Stimulated activated CD4-positive, alpha-beta T cell treated with anti-CD3 and anti-CD28 coated beads, TNF-alpha, amount 100 ng/mL, for 24 hours (primary cell): ENCODE measurements around the gene PRICKLE2.

Source experiments
- DNase-seq, 3 experiments: peaks; one replicate each; pipeline ENCODE4 v3.0.0-alpha.2; 2020; ENCODE audit warnings: low read depth in 3 of 3

The PRICKLE2 gene

GRCh38 chr3:64221571-64222257 lies 3.6 kb downstream of the PRICKLE2 start:
- no peak for DNase-seq

DNA sequence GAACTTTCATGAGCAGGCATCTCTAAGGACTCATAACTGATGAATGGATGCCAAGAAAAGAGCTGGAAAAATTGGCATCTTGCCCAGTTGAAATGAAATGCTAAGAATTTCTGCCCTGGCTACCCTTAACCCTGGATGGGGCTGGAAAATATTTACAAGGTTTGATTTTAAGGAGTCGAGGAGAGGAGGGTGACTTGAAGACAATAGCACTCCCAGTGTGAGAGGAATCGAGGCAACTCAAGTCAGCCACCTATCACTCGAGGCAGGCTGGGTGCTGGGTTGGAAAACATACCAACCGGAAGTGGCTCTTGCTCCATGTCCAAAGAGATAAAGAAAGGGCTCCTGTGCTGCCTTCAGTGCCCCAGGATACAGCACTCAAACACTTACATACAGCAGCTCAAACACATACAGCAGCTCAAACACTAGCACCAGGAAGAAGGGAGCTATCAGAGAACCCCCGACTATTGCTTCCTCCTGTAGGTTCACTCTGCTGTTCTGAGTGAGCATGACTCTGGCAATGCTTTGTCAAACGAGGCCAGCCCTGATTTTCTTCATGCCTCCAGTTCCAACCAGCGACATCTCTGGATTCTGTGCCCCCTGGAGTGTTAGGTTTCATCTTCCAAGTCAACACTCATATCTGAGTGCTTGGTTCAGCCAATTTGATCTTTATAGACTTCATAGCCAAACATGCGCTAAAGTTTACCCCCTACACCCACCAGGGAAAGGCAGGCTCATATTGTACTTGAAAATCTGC lies 4.9 kb downstream of the PRICKLE2 start:
- DNase-seq = no peak

- DNase-seq = no peak
Observed at GRCh38 chr3:64218746-64219145, 6.5 kb downstream of the PRICKLE2 start.

- DNase-seq = no peak
Observed at GRCh38 chr3:64218329-64218728, 6.9 kb downstream of the PRICKLE2 start.

- no peak for DNase-seq
Observed at GRCh38 chr3:64216274-64217147, 8.8 kb downstream of the PRICKLE2 start.

GRCh38 chr3:64215559-64215958 lies 9.7 kb downstream of the PRICKLE2 start:
- no peak for DNase-seq

DNA sequence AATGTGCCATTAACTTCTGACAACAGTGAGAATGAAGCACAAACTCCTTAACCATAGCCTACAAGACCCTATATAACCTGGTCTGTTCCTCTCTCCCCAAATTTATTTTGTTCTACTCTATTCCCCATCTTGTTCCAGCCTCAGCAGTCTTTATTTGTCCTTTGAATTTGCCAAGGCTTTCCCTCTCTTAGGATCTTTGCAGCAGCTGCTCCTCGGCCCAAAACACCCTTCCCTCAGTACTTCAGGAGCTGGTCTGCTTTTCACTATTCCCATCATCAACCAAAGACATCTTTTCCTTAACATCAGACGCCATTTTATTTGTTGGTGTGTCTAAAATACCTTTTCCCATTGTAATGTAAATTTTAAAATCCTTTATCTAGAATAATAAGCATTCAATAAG lies 10.2 kb downstream of the PRICKLE2 start:
- DNase-seq = no peak

DNA sequence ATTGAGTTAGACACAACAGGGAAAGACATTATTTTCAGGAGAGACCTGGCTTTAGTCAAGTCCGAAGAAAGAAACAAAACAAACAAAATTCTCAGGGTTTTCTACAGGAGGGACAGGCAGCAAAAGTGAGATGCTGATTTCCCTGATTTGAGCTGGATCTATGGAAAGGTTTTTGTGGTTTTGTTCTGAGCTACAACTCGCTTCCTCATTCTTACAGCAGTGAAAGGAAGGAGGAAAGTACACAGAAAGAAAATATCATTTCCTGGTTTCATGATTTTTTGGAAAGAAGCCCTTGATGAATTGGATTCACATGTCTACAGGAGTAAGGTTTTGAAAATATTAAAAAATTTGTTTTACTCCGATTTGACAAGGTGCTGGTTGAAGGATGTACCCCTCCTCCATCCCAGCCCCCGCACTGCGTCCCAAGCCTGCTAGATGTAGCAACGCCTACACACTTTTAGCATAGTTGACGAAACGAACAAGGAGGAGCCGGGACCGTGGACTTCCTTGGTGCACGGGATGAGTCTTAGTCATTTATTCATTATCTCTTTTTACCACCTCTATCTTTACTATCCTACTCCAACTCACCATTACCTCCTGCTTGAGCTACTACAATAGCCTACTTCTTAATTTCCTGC lies 10.8 kb downstream of the PRICKLE2 start:
- no peak for DNase-seq

- DNase-seq = no peak
Observed at GRCh38 chr3:64213962-64214379, 11.3 kb downstream of the PRICKLE2 start.

DNA sequence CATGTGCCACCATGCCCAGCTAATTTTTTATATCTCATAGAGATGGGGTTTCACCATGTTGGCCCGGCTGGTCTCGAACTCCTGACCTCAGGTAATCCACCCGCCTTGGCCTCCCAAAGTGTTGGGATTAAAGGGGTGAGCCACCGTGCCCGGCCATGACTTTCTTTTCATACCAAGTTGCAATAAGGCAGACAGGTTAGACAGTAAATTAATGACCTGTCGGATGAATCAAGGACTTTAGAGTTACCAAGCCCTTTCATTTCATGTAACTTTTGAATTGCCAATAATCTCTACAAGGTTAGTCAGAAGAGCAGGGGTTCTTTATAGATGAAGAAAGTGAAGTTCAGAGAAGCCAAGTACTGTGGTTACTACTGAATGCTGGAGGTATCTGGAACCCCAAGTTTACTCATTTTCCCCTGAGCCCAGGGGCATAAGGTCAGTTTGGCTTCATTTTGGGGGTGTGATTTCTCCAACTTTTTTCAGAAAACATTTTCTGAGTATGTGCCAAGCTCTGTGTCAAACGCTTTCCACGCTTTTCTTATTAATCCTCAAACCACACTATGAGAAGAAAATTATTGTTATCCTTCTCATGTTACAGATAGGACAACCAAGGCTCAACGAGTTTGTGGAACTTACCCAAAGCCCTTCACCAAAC lies 11.9 kb downstream of the PRICKLE2 start:
- DNase-seq = no peak

DNA sequence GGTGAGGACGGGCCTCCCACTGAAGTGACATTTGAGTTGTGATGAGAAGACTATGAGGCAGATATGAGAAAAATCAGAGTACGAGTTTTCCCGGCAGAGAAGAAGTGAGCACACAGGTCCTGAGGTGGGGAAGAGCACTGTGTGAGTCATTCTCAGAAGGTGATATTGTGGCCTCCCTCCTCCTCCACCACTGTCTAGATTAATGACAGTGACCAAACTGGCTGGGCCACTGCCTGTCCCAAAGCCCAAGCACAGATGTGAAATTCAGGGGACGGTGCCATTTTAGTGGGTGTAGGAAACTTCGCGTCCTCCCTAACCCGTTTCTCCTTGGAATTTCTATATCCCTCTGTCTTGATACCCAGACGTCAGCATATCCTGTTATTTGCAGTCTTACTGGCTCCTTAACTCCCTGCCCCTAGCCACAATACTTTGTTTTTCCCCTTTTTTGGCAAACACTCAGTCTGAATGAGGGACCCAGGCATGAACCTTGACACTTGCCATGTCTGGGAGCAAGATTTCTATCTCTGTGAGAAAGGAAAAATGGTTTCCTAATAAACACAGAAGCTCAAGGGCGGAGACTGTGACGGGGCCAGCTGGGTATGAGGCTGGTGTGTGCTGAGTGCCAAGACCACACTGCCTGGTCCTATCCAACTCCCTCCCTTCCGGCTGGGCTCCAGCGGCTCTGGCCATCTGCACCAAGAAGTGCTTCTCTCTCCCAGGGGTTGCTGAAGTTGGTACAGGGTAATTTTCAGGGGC lies 15.2 kb downstream of the PRICKLE2 start:
- no peak for DNase-seq

- no peak for DNase-seq
Observed at GRCh38 chr3:64207289-64208080, 17.8 kb downstream of the PRICKLE2 start.

DNA sequence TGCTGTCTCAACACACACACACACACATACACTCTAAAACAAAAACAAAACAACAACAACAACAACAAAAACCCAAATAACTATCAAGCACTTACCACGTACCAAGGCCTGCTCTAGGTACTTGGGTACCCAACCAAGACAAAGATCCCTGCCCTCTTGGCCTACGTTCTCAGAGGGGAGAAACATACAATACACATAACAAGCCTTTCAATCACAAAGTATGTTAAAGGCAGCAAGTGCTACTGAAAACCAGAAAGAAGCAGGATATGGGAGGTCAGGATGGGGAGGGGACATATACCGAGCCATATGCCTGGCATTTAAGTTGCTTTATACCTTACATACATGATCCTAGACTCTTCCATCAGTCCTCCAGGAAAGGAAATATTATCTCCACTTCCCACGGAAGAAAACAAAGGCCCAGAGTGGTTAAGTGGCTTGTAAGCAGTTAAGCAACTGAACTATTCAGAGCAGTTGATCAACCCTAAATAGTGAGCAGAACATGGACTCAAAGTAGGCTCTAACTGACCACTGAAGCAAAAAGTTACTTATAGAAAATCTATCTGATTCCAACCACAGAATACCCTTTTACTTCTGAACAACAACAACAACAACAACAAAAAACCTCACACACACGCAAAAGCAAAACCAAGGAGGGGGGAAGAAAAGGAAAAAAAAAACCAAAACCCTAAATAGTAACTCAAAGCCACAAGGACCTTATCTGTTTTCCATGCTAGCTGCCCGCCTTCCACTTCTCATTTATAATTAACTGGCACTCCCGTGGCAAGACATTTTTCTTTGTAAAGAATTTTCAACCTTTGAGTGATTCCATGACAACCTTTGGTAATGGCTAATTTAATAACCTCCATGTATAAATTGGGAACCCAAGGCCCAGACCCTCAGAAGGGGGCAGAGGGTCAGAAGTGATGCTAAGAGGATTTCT lies 21.0 kb downstream of the PRICKLE2 start:
- DNase-seq = no peak

DNA sequence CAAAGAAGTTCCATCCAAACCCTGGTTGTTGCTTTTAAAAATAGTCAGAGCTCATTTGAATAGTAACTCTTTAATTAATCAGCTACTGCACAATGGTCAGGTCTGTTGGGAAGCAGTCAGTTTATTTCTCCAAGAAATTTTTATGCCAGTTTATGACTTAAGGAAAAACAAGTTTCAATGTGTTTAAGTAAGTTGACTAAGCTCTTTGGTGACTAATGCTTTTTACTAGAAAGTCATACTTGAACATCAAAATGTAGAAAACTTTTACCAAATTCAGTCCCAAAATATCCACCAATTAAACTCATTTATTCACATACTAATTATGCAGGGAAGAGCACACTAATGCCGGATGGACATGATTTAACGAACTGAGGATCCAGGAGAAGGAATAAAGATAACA lies 22.1 kb downstream of the PRICKLE2 start:
- no peak for DNase-seq

GRCh38 chr3:64199932-64200331 lies 25.3 kb downstream of the PRICKLE2 start:
- DNase-seq = no peak

DNA sequence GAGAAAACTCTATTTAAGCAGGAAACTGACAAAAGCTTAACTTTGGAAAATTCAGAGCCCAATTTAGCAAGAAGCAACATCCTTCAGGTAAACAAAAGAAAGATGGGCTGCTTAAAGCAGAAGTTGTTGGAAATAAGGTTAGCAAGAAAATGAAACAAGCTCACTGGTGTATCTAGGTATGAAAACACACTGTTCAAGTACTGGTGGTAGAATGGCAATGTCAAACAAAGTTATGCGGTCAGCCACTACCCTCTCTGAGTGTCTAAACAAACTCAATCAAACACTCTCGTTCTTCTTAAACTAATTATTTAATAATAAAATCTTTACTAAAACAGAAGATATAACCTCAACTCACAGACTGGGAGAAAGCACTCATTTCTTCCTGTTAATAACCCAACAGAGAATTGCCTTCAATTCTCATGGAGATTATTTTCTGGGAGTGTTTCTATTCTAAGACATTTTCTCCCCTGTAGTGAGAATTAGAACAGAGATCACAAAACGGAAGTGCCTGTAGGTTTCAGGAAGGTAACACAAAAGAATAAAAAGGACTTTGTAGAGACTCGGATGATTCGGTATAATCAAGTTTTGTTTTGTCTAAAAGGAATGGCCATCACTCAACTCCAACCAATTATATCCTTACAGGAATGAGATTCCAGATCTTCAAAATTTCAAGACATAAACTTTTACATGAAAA lies 28.9 kb downstream of the PRICKLE2 start:
- DNase-seq = no peak

- DNase-seq = no peak
Observed at GRCh38 chr3:64195789-64196188, 29.5 kb downstream of the PRICKLE2 start.

DNA sequence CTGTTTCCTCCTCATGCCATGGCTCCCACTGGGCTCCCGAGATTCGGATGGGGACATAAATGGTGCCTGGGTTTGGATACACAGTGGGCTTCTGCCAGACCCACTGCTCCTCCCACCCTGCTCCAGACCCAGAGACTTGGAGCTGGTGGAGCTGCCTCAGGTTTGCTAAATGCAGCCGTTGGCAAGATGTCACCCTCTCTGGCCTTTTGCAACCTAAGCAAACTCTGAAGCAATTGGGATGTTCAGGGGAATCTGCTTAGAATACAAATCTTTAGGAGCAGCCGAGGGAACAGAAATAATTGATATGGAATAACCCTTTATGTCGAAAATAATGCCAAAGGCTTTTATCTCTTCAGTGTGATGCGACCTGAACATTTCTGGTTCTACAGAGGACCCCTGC lies 33.4 kb downstream of the PRICKLE2 start:
- DNase-seq = no peak
